Cardiac septum (tissue), 1 donor: ENCODE measurements around the gene ARHGAP10. TPM values are rescaled to one million over a fixed set of nuclear protein-coding genes. Genes with fewer than 3 reads are reported as not detected.

Experiments used
- DNase-seq: peaks from one replicate; pipeline ENCODE4 v3.0.0-alpha.2; 2020; ENCODE audit warnings: low spot score
- intact Hi-C: fragments of 100-400 bp; cut with DNase I; formaldehyde crosslinking; loops from one replicate; pipeline ENCODE4 v1.14.0; 2022
- total RNA-seq: library from RNA; stranded (reverse); fragmentation: NEBNext Ultra II Directional; extraction: Animal tissue kit (Norgen Biotek cat#: 25700); gene quantifications from one replicate; pipeline ENCODE4 v1.2.1, GENCODE V29; 2021
- donor health status: DM: no; HTN: no; CAD: no.

ARHGAP10 gene
- total RNA-seq, 1 donor from 2014 or later: 41.8 TPM

DNA sequence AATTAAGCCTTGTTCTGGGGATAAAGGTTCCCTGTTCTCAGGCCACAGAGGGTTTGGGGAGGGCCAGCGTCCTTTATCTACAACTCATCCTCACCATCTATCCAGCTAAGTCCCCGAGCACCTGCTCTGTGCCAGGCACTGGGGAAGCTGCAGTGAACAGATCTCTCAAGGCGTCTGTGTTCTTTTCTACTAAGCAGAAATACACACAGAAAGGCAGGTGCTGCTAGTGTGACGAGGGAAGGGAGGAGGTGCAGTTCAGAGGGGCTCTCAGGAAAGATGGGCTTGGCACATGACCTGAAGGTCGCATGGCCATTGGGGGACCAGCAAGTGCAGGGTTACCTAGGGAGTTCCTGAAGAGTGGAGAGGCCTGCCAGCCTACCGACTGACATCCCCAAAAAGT is 358.1 kb downstream of the ARHGAP10 start:
- no peak for DNase-seq
- intact Hi-C loops: no loop called here

DNA sequence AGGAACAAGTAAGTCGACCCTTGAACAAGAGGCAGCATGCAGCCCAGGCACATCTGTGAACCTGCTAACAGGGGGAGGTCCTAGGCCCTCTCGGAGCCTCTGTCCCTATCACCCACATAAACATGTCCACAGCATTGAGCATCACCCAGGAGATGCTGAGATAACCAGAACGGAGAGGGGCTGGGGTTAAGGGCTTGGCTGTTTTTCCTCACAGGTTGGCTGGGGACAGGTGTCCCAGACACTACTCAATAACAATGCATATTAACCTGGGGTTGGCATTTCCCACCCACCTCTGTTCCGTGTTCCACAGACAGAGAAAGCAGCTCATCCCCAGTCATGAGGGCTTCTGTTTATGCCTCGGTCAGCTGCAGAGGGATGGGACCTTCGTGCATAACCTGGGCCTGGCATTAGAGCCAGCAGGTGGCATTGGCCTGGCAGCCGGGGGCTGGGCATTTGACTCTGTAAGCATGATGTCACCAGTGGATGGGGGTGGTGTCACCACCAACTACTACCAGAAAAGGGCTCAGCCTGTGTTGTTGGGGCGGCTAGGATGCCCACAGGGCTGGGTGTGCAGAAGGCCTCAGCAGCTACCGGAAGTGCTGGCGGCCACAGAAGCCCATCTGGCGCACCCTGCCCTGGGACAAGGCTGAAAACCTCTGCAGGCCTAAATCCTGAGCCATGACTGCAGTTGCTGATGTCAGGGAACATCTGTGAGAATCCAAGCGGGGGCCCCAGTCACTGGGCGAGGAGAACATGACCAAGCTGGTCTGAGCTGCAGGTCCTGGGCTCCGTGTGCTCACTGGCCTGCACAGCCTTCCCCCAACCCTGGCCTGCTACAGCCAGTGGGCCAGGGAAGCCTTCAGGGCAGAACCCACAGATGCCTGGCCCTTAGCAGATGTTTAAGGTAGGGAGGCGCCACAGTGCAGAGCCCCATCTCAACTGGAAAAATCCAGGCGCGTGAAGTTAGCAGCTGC is 358.9 kb downstream of the ARHGAP10 start:
- DNase-seq: no peak
- intact Hi-C loops: no loop called here

DNA sequence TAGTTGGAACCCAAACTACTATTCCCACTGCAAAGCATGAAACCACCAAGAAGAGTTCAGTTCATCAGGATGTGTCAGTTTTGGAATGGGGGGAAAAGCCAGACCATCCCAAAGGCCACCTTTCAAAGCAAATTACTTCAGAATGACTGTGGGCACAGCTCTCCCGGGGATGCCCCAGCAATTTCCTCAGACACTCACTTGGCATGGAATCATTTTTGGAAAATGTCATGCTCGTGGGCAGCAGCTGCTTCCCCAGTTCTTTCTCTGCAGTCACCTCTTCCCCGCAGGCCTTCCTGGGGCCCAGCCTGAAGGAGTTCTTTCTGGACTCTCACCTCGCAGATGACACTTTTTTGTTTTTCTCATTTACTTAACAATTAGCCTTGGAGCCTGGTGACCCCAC is 360.0 kb downstream of the ARHGAP10 start:
- intact Hi-C loops: no loop called here
- no peak for DNase-seq

DNA sequence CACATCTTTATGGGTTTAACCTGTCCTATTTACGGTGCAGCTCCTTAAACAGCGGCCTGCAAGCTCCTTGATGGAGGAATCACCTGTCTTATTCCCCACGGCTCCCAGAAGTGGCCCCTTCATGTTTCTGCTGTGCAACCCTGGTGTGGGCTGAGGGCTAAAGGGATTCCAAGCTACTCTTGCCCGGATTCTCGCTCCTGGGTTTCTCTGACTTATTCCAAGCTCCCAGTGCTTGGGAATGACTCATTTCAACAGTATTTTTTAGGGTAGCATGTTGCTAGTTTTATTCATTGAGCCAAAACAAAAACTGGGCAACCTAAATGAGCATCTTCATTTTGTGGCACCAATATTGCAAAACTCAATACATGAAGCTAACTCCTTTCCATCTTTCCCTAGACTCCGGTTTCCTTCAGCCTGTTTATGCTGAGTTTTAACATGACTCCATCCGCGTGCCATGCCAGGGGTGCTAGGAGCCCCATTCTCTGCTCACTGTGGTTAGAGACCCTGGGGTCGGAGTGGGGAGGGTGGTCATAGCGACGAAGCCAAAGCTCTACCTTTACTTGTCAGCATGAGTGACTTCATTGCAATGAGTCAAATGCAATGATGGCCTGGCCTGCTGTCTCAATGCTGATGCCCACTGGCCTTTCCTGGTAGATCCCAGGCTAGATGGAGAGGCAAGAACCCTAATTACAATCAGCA is 360.6 kb downstream of the ARHGAP10 start:
- intact Hi-C loops: no loop called here
- DNase-seq: no peak

DNA sequence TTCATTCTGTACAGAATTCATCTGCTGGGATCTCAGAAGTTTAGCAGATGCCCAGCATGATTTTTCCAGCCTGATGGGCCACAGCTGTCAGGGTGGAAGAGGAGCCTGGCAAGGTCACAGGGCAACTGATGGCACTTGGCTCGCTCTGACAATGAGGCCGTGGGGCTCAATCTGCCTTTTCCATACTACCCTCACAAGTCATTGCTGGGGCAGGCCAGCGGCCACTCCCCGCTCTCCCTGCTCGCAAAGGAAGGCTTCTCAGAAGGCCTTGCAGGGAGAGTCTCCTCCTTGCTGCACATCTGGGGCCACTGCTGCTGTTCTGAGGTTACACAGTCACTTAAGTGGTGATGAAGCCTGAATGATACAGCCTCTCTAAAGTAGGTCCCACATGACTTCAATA is 361.2 kb downstream of the ARHGAP10 start:
- intact Hi-C loops: no loop called here
- no peak for DNase-seq

DNA sequence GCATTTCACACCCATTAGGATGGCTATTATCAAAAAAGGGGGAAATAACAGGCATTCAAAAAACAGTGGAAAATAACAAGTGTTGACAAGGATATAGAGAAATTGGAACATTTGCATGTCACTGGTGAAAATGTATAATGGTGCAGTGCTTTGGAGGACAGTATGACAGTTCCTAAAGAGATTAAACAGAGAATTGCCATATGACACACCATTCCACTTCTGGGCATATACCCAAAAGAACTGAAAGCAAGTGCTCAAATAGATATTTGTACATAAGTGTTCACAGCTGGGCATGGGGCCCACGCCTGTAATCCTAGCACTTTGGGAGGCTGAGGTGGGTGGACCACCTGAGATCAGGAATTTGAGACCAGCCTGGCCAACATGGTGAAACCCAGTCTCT is 362.3 kb downstream of the ARHGAP10 start:
- intact Hi-C loops: no loop called here
- no peak for DNase-seq

DNA sequence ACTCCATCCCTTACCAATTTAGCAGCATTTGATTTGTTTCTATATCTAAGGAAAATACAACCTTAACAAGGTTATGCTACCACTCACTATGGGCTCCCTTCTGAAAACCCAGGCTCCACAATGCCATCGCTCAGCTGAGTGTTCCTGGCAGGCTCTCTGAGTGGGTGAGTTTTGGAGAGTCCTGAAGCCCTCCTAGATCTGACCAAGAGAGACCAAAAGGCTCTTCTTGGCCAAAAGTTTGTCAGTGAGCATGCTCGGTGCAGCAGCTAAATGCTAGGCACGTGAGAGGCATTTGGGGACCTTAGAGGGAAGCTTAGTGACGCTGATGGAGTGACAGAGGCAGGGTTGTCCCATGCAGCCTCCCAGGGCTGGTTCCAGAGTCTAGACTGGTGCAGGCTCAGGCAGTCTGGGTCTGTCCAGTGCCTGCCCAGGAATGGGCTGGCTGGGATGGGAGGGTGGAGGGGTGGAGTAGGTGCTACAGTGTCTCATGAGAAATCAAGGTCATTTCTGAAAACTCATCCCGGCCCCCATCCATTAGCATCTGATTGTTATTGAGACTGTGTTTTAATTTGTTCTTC is 363.5 kb downstream of the ARHGAP10 start:
- intact Hi-C loops: no loop called here
- DNase-seq: no peak

DNA sequence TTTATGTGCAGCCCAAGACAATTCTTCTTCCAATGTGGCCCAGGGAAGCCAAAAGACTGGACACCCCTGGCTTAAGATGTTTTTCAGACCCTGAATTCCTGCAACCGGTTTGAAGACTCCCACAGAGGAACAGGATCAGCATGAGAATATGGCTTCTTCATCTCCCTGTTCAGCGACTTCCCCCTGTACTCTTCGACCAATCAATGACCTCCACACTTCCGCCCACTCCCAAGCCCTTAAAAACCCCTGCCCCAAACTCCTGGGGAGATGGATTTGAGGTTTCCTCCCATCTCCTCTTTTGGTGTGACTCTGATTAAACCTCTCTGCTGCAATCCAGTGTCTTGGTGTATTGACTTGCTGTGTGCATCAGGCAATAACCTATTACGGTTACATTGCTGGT is 365.9 kb downstream of the ARHGAP10 start:
- DNase-seq: no peak
- intact Hi-C loops: no loop called here

DNA sequence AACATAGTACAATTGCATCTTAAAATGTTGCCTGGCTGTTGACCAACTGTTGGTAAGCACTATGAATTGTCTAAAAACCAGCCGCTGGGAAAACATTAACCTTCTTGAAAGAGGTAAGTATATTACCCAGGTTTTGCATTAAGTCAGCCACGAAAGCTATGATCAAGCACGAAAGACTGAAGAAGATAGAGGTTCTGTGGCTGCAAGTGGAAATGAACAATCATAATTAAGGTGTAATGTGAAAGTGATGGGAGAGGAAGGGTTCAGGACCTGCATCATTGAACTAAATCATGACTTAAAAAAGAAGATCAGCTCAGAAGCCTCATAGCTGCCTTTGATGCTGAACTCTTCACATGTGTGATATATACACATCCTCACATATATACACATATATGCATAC is 369.3 kb downstream of the ARHGAP10 start:
- intact Hi-C loops: no loop called here
- DNase-seq: no peak

DNA sequence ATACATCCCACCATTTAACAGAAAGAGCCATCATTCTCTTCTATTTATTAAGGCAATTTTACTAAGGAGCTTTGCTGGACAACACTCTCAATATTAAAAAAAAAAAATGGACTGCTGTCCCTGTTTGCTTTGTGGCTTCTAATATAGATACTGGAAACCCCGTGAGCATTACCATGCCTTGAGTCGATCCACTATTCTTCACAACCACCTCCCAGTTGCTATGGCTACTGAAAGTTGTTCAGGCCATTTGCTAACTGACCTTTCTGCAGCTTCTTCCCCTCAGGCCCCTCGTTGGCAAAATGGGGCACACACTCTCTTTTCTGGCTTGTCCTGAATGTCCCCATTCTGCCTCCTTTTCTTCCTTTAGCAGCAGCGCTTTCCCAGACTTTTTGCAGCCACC is 369.9 kb downstream of the ARHGAP10 start:
- intact Hi-C loops: no loop called here
- DNase-seq: no peak

DNA sequence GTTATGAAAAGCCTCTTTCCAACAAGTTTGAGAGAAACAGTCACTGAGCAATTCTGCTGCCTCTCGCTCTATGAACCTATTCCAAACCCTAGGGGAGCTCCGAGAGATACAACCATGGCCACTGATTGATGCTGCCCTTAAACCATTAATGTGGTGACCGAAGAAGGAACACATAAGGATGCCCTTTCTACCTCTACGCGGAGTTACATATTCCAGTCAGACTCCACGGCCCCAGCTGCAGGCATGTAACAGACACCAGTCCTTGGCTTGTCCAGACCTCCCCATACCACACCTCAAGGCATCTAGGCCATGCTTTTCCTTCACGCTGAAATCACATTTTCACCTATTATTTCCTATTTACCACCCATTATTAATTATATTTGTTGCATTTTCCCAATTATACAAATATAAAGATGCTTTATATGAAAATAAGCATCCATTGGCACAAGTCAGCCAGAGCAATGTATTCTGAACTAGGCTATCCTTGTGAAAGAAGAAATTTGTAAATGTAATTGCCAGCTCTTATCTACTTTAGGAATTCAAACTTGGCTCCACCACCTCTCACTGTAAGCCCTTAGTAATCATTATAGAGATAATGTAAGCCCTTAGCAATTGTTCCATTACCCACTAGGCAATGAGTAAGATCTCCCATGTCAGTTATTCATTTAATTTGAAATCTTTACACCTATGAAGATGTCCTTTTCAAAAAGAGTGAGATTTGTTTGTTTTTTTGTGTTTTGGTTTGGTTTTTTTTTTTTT is 371.9 kb downstream of the ARHGAP10 start:
- DNase-seq: no peak
- intact Hi-C loops: no loop called here

DNA sequence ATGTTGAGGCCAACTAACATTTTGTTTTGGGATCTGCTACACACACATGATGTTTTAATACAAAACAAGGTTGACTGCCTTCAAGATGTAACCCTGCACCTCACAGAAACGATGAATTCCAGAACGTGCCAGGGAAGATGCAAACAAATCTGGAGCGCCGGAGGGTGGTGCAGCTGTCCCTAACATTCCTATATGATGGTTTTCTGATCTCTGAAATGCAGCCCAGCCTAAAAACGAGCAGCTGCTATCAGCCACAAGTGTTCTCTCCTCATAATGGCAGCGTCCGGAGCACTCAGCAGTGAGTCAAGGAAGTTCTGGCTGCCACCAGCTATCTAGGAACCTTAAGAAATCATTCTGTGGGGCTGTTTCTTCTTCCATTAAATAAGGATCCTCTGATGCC is 376.9 kb downstream of the ARHGAP10 start:
- no peak for DNase-seq
- intact Hi-C loops: no loop called here

DNA sequence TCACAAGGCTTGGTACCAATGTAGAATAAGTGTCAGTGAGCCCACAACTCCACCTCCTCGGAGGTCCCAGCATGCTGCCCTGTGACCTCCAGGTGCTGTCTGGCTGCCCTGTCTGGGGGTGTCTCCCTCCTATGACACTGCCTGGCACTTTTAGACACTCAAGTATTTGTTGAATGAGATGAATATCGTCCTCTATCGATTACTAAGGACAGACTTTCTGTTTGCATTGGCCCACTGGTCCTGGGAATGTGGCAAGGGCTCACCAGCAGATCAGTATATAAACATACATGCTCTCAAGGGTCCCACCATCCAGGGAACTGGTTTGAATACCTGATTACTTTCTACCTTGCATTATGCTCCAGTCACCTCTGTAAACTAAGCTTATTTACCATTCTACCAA is 377.3 kb downstream of the ARHGAP10 start:
- intact Hi-C loops: no loop called here
- DNase-seq: no peak

DNA sequence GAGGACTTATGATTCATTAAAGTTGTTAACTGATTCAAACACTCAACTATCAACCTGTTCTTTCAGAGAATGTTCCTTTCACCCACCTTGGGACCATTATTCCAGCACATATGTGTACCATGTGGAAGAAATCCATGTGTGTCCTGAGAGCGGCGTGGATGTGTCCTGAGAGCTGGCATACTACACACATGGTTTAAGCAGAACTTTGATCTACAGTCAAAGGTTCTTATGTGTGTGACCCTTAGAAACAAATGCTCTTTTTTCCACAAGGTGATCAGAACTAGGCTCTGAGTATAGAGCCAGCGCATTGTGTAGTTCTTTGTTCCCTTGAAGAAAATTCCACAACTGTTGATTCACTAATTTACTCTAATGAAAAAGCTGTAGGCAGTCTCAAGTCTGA is 378.3 kb downstream of the ARHGAP10 start:
- intact Hi-C loops: no loop called here
- DNase-seq: no peak

DNA sequence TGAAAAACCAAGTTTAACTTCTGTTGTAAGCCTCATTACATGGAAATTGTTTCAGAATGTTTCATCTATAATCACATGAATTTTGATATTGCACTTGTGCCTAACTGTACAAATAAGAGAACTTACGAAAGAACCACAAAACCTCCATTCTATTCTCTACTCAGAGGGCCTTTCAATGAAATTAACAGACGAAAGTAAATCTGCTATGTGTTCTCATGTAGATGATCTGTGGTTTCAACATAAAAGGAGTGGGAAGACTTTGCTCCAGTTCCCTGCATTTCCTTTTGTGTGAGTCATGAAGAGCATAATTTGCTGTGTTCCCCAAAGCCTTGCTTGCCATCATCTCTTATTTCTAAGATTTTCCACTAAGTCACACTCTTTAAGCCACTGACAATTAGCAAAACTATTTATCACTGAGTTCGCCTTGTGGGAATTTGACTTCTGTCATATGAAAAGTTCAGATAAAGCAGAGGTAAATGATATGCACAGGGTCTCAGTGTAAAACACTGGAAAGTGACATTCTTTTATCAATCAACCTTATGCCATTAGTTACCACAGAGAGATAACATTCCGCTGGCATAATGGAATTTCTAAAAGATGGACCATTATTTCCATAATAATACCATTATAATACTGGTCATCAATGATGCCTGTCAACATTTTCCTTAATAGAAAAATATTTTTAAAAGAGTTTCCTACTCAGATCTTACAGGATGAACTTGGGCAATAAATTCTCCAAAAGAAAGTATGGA is 380.5 kb downstream of the ARHGAP10 start:
- no peak for DNase-seq
- intact Hi-C loops: no loop called here

DNA sequence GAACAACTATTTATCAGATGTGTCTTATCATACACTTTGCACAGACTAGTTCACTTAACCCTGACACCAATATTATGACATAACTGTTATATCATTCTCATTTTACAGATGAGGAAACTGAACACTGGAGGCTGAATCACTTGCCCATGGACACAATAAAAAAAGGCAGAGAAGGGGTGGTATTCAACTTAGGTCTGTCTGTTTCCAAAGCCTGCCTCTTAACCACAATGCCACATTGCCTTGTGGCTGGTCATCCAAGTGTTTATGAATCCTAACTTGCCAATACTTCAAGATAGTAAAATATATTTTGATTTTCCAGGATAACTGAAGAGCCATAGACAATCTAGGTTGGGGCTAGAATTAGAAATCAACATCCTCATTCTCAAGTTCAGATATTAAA is 382.5 kb downstream of the ARHGAP10 start:
- intact Hi-C loops: no loop called here
- DNase-seq: no peak

DNA sequence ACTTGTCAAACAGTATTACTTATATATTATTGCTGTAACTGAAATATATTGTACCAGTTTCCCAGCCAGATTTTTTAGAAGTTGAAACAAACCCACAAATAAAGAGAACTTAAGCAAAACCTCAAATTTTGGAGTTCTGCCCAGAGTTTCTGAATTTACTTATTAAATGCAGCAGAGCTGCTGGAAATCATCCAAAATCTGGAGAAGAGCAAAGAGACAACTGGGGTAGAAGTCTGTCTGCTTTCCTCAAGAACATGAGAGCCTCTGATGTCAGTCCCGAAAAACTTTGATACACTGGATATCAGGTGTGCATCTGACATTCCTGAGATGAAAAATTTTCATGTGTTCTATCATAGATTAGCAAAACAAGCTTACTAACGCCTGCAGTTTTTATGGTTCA is 384.4 kb downstream of the ARHGAP10 start:
- intact Hi-C loops: no loop called here
- no peak for DNase-seq

DNA sequence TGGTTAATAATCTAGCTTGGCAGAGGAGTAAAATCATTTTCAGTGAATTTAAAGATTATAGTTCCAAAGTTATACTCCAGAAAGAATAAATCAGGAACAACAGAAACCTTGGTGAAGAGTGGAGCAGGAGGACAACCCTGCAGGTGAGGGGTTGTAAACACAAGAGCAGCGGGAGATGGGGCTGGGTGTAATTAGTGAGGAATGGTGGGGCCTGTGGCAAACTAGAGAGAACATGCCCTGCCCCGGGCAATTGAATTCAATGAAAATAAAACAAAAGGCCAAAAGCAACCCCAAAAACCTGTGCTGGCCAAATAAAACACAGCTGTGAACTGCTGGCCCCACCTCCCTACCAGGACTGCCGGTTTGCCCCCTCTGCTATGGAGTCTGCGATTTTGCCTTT is 385.1 kb downstream of the ARHGAP10 start:
- intact Hi-C loops: no loop called here

DNA sequence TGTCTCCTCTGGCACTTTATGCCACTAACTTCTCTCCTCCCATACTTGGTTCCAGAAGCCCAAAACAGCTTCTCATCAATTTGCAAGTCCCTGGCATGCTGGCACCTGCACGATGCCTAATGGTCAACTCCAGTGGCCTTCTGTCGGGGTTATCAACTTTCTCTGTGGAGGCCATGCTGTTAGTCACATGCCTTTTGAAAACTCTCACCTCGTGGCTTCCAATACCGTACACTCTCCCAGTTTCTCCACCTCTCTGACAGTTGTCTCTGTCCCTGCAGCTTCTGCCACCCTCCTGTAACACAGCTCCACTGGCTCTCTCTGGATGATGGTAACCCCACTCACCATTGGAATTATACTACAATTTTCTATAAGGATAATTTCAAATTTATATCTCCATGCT is 386.3 kb downstream of the ARHGAP10 start:
- intact Hi-C loops: no loop called here
- no peak for DNase-seq

More for the DNA sequence above, 385.1 kb downstream of the ARHGAP10 start:
- DNase-seq: no peak
